Body of pancreas (tissue), 4 donors: Measurements from ENCODE around the gene LATS2. TPM values are rescaled to one million over a fixed set of nuclear protein-coding genes. Genes with fewer than 3 reads are reported as not detected.

Experiments used
- ATAC-seq: fragments of 150-250 bp; one replicate; pipeline ENCODE4 v1.9.1; 2016
- DNase-seq, 4 donors: peaks; one replicate each; pipeline ENCODE4 v3.0.0-alpha.2; 2019
- H3K27ac ChIP-seq, 4 donors: fragments of 200-600 bp; sonication (generic); 1 replicate in 3 of 4; 2 replicates in 1 of 4; pipeline versions ENCODE4 v1.5.1 to v1.6.1; 2016 to 2019; ENCODE audit warnings: mild to moderate bottlenecking in 1 of 4, mixed read lengths in 1 of 4, moderate library complexity in 1 of 4
- H3K27me3 ChIP-seq, 2 donors: fragments of 200-600 bp; sonication (generic); one replicate each; pipeline ENCODE4 v1.6.0; 2016; ENCODE audit warnings: mild to moderate bottlenecking in 1 of 2
- H3K36me3 ChIP-seq, 2 donors: fragments of 200-600 bp; sonication (generic); replicated peaks in 1 of 2; 2 replicates each; pipeline ENCODE4 v1.5.1; 2016; ENCODE audit warnings: low read depth in 2 of 2; ENCODE audit not compliant: insufficient read depth in 1 of 2
- H3K4me1 ChIP-seq: fragments of 200-600 bp; sonication (generic); one replicate; pipeline ENCODE4 v1.6.0; 2016
- H3K4me3 ChIP-seq, 2 donors: fragments of 200-600 bp; sonication (generic); 1 replicate in 1 of 2; 2 replicates in 1 of 2; pipeline ENCODE4 v1.5.1; 2016 to 2019
- H3K9me3 ChIP-seq, 3 donors: fragments of 200-600 bp; sonication (generic); 1 replicate in 2 of 3; 2 replicates in 1 of 3; pipeline ENCODE4 v1.5.1; 2016
- POLR2A ChIP-seq, 3 donors: fragments of 450-650 bp; IDR thresholded peaks; one replicate each; pipeline ENCODE4 v1.6.1; 2016; ENCODE audit warnings: antibody characterized with exemption in 3 of 3, mild to moderate bottlenecking in 2 of 3
- WGBS, 2 donors: methylation state at CpG; one replicate each; pipeline ENCODE4 v1.1.5; 2017; 5-methylcytosine and 5-hydroxymethylcytosine counted together
- intact Hi-C: fragments of 100-400 bp; cut with DNase I; formaldehyde crosslinking; loops from one replicate; pipeline ENCODE4 v1.15.1; 2023
- total RNA-seq, 2 donors: library from RNA; depleted of rRNA; stranded (reverse); fragments of >200 nt; gene quantifications; one replicate each; pipeline ENCODE4 v1.1.0, GENCODE V29; 2016
- TF ChIP-seq, protein P1 (sequence below), 7 experiments: fragments of 450-650 bp in 4 of 7; fragments of 200-600 bp in 3 of 7; sonication (generic) in 3 of 7; IDR thresholded peaks; one replicate each; pipeline ENCODE4 v1.5.1; 2016 to 2019; ENCODE audit warnings: antibody characterized with exemption in 7 of 7

Gene LATS2
- total RNA-seq, 2 donors from 2014 or later: 12.2 to 17.5 TPM

- Histone ChIP-seq H3K36me3 (peaks cover 0 to 4% of the 10 kb centered on the region in 2 donors), H3K4me3 (no peak overlapping the region), H3K27ac (no peak overlapping the region), H3K27me3 (no peaks in the 10 kb centered on the region), H3K4me1 (no peaks in the 10 kb centered on the region), H3K9me3 (no peaks in the 10 kb centered on the region)
- intact Hi-C loops: no loop called here
- TF ChIP-seq, protein P1, sequence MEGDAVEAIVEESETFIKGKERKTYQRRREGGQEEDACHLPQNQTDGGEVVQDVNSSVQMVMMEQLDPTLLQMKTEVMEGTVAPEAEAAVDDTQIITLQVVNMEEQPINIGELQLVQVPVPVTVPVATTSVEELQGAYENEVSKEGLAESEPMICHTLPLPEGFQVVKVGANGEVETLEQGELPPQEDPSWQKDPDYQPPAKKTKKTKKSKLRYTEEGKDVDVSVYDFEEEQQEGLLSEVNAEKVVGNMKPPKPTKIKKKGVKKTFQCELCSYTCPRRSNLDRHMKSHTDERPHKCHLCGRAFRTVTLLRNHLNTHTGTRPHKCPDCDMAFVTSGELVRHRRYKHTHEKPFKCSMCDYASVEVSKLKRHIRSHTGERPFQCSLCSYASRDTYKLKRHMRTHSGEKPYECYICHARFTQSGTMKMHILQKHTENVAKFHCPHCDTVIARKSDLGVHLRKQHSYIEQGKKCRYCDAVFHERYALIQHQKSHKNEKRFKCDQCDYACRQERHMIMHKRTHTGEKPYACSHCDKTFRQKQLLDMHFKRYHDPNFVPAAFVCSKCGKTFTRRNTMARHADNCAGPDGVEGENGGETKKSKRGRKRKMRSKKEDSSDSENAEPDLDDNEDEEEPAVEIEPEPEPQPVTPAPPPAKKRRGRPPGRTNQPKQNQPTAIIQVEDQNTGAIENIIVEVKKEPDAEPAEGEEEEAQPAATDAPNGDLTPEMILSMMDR (IDR thresholded peaks at IDR 0.05): no peak
- TF ChIP-seq POLR2A (IDR thresholded peaks at IDR 0.05): no peak
- WGBS, 2 donors: 90 to 92% methylated on average over 11 of the region's 11 CpGs
- ATAC-seq: no peak
- DNase-seq: no peak
Observed at GRCh38 chr13:20987599-20987998, 73.8 kb downstream of the LATS2 start.

DNA sequence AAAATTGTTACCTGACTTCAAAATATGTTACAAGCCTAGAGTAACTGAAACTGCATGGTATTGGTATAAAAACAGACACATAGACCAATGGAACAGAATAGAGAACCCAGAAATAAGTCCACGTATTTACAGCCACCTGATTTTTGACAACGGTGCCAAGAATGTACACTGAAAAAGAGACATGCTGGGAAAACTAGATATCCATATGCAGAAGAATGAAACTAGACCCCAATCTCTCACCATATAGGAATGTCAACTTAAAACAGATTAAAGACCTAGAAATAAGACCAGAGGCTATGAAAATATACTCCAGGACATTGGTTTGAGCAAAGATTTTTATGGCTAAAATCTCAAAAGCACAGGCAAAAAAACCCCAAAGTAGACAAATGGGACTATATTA, 76.5 kb downstream of the LATS2 start:
- DNase-seq (no peak), ATAC-seq (no peak)
- no peaks in the 10 kb centered on the region for H3K9me3 ChIP-seq
- intact Hi-C loops: no loop called here
- WGBS, 2 donors: 89 to 95% methylated on average over 2 of the region's 2 CpGs
- H3K36me3 ChIP-seq: peaks cover 0 to 19% of the 10 kb centered on the region in 2 donors
- no peaks in the 10 kb centered on the region for H3K27me3 ChIP-seq
- TF ChIP-seq POLR2A (IDR thresholded peaks at IDR 0.05): no peak
- TF ChIP-seq, protein P1 (IDR thresholded peaks at IDR 0.05): no peak
- no peak overlapping the region for H3K27ac ChIP-seq
- H3K4me3 ChIP-seq: no peak overlapping the region
- no peaks in the 10 kb centered on the region for H3K4me1 ChIP-seq

GRCh38 chr13:20983386-20983785, 78.0 kb downstream of the LATS2 start:
- peaks cover 0 to 25% of the 10 kb centered on the region in 2 donors for H3K36me3 ChIP-seq
- no peak overlapping the region for H3K27ac ChIP-seq
- no peak for DNase-seq
- intact Hi-C loops: no loop called here
- no peaks in the 10 kb centered on the region for H3K9me3 ChIP-seq
- H3K27me3 ChIP-seq: no peaks in the 10 kb centered on the region
- TF ChIP-seq, protein P1 (IDR thresholded peaks at IDR 0.05): no peak
- TF ChIP-seq POLR2A (IDR thresholded peaks at IDR 0.05): no peak
- 92 to 100% methylated on average over 6 to 11 of the region's 11 CpGs for WGBS, 2 donors
- H3K4me3 ChIP-seq: no peak overlapping the region
- ATAC-seq: no peak
- H3K4me1 ChIP-seq: no peaks in the 10 kb centered on the region

- intact Hi-C loops: no loop called here
- Histone ChIP-seq H3K4me3 (no peak overlapping the region), H3K36me3 (peaks cover 0 to 25% of the 10 kb centered on the region in 2 donors), H3K27me3 (no peaks in the 10 kb centered on the region), H3K27ac (no peak overlapping the region), H3K4me1 (no peaks in the 10 kb centered on the region), H3K9me3 (no peaks in the 10 kb centered on the region)
- WGBS, 2 donors: 86 to 89% methylated on average over 13 to 16 of the region's 18 CpGs
- no peak for DNase-seq
- no peak for ATAC-seq
- TF ChIP-seq, protein P1 (IDR thresholded peaks at IDR 0.05): no peak
- TF ChIP-seq POLR2A (IDR thresholded peaks at IDR 0.05): no peak
Observed at GRCh38 chr13:20981370-20982095, 79.9 kb downstream of the LATS2 start.

DNA sequence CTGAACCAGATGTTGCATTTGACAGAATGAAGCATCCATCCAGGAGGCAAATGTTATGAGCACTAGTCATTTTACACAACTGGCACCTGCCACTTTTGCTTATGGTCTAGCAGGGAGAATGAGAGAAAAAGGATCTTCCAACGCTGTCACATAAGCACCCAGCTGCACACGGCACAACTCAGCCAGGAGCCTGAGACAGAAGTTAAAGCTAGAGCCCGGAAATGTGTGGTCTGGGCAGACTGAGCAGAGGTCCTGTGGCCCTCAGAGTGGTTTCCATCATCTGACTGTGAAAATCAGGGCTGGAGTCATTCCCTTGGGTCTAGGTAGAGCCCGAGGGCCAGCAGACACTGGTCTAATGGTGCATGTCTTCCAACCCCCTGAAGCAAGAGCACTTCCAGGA, 80.5 kb downstream of the LATS2 start:
- no peaks in the 10 kb centered on the region for H3K4me1 ChIP-seq
- peaks cover 0 to 25% of the 10 kb centered on the region in 2 donors for H3K36me3 ChIP-seq
- no peaks in the 10 kb centered on the region for H3K9me3 ChIP-seq
- no peak for TF ChIP-seq POLR2A (IDR thresholded peaks at IDR 0.05)
- TF ChIP-seq, protein P1 (IDR thresholded peaks at IDR 0.05): no peak
- DNase-seq: no peak
- intact Hi-C loops: no loop called here
- 91 to 95% methylated on average over 4 of the region's 4 CpGs for WGBS, 2 donors
- ATAC-seq: no peak
- no peaks in the 10 kb centered on the region for H3K27me3 ChIP-seq
- no peak overlapping the region for H3K27ac ChIP-seq
- H3K4me3 ChIP-seq: no peak overlapping the region
